GM12878 (cell line): Measurements from ENCODE around the gene REV3L. TPM values are rescaled to one million over a fixed set of nuclear protein-coding genes. Genes with fewer than 3 reads are reported as not detected.

Source experiments
- ATAC-seq: fragments of 200-7000 bp; cut with Tn5 transposase; 3 replicates; pipeline ENCODE4 v1.9.1; 2020; ENCODE audit warnings: mild to moderate bottlenecking, moderate library complexity
- BruUV-seq: library from RNA; stranded (reverse); fragments of 400-500 nt; replicated peaks from 2 replicates; lab custom pipeline; 2021; lab: Mats Ljungman, UMichigan
- CTCF ChIA-PET: fragments of 300-600 bp; sonication (Branson Sonifier 250); formaldehyde crosslinking; extraction: SDS; loops from one replicate; lab custom pipeline; 2021; ENCODE audit warnings: inconsistent platforms; lab: Yijun Ruan, JAX
- POLR2A ChIA-PET: fragments of 350-600 bp; formaldehyde crosslinking; extraction: SDS; loops from one replicate; lab custom pipeline; 2021; ENCODE audit warnings: inconsistent platforms; lab: Charles Lee
- RAD21 ChIA-PET: fragments of 300-600 bp; sonication (Branson Sonifier 250); formaldehyde crosslinking; loops from one replicate; lab custom pipeline; 2023; ENCODE audit warnings: antibody characterized with exemption; ENCODE audit not compliant: unreplicated experiment; lab: Charles Lee
- SMC1A ChIA-PET: fragments of 300-600 bp; sonication (Branson Sonifier 250); formaldehyde crosslinking; loops from one replicate; lab custom pipeline; 2023; ENCODE audit not compliant: unreplicated experiment, uncharacterized antibody; lab: Charles Lee
- DNase-seq: peaks from one replicate; pipeline ENCODE4 v3.0.0-alpha.2; 2011; ENCODE audit warnings: low read depth, low spot score
- FAIRE-seq: peaks from 3 replicates; lab custom pipeline; 2011; peaks lifted over from hg19 to GRCh38; lab: Jason Lieb, UNC
- H2AFZ ChIP-seq: 2 replicates; pipeline ENCODE4 v1.6.0; 2011; ENCODE audit warnings: low read depth, low read length, control low read depth; ENCODE audit not compliant: control insufficient read depth
- H3K27ac ChIP-seq: 2 replicates; pipeline ENCODE4 v1.5.1; 2011; ENCODE audit warnings: control low read depth; ENCODE audit not compliant: control insufficient read depth, insufficient read depth
- H3K27me3 ChIP-seq, 2 experiments: replicated peaks in 1 of 2; 2 replicates each; pipeline versions ENCODE4 v1.6.0 to v1.6.1; 2011; ENCODE audit warnings: low read length in 1 of 2; ENCODE audit not compliant: control insufficient read depth in 2 of 2, insufficient read depth in 2 of 2
- H3K36me3 ChIP-seq, 2 experiments: 2 replicates each; pipeline ENCODE4 v1.5.1; 2011; ENCODE audit warnings: low read length in 1 of 2; ENCODE audit not compliant: control insufficient read depth in 2 of 2, insufficient read depth in 2 of 2
- H3K4me1 ChIP-seq: 2 replicates; pipeline ENCODE4 v1.6.1; 2011; ENCODE audit warnings: mild to moderate bottlenecking, low read length, moderate library complexity, mixed read lengths; ENCODE audit not compliant: control insufficient read depth, insufficient read depth
- H3K4me2 ChIP-seq: 2 replicates; pipeline ENCODE4 v1.6.0; 2011; ENCODE audit warnings: control low read depth; ENCODE audit not compliant: control insufficient read depth, insufficient read depth
- H3K4me3 ChIP-seq: fragments of 200-600 bp; sonication (generic); 2 replicates; pipeline ENCODE4 v1.5.1; 2016
- H3K79me2 ChIP-seq: 2 replicates; pipeline ENCODE4 v1.6.0; 2011; ENCODE audit warnings: low read length; ENCODE audit not compliant: control insufficient read depth, insufficient read depth
- H3K9ac ChIP-seq: 2 replicates; pipeline ENCODE4 v1.8.0; 2011; ENCODE audit warnings: low read length, control low read depth, mixed read lengths; ENCODE audit not compliant: control insufficient read depth, insufficient read depth
- H3K9me3 ChIP-seq: replicated peaks from 3 replicates; pipeline ENCODE4 v1.5.1; 2011; ENCODE audit warnings: mild to moderate bottlenecking, low read length; ENCODE audit not compliant: control insufficient read depth, insufficient read depth
- H4K20me1 ChIP-seq: 2 replicates; pipeline ENCODE4 v1.6.0; 2011; ENCODE audit not compliant: control insufficient read depth, insufficient read depth
- EED ChIP-seq: sonication (generic); IDR thresholded peaks from 2 replicates; pipeline ENCODE4 v1.6.1; 2016; ENCODE audit warnings: antibody characterized with exemption, low read depth
- IRF3 ChIP-seq: fragments of 450-650 bp; IDR thresholded peaks from 2 replicates; pipeline ENCODE4 v1.6.1; 2014; ENCODE audit warnings: mild to moderate bottlenecking
- JUNB ChIP-seq: IDR thresholded peaks from 2 replicates; pipeline ENCODE4 v1.6.1; 2016; ENCODE audit warnings: antibody characterized with exemption, mild to moderate bottlenecking
- MTA2 ChIP-seq: fragments of 450-650 bp; IDR thresholded peaks from 2 replicates; pipeline ENCODE4 v1.6.1; 2016; ENCODE audit warnings: low read depth, mild to moderate bottlenecking, moderate library complexity
- MYB ChIP-seq: fragments of 150-350 bp; IDR thresholded peaks from 2 replicates; pipeline ENCODE4 v1.6.1; 2014; ENCODE audit warnings: mild to moderate bottlenecking, low read depth, low read length, borderline replicate concordance
- NFIC ChIP-seq: IDR thresholded peaks from 2 replicates; pipeline ENCODE4 v1.6.1; 2012; ENCODE audit warnings: low read depth, mild to moderate bottlenecking, inconsistent platforms, low read length, moderate library complexity
- NR2C1 ChIP-seq: fragments of 450-650 bp; IDR thresholded peaks from 2 replicates; pipeline ENCODE4 v1.6.1; 2017; ENCODE audit warnings: antibody characterized with exemption, mild to moderate bottlenecking, moderate library complexity
- POLR2AphosphoS5 ChIP-seq: IDR thresholded peaks from 2 replicates; pipeline ENCODE4 v1.6.1; 2011; ENCODE audit warnings: mild to moderate bottlenecking, low read length, inconsistent platforms
- RAD21 ChIP-seq: IDR thresholded peaks from 2 replicates; pipeline ENCODE4 v1.6.1; 2011; ENCODE audit warnings: mild to moderate bottlenecking, low read depth, low read length, moderate library complexity; ENCODE audit not compliant: insufficient read depth
- RBBP5 ChIP-seq: fragments of 200-600 bp; sonication (generic); conservative IDR thresholded peaks from 2 replicates; pipeline ENCODE4 v1.6.1; 2016
- RCOR1 ChIP-seq: conservative IDR thresholded peaks from 2 replicates; pipeline ENCODE4 v1.6.1; 2012; ENCODE audit warnings: low read depth, low read length, improper control_type of control experiment
- SMARCA5 ChIP-seq: fragments of 450-650 bp; IDR thresholded peaks from 2 replicates; pipeline ENCODE4 v1.6.1; 2017; ENCODE audit warnings: mild to moderate bottlenecking
- SPI1 ChIP-seq: IDR thresholded peaks from 2 replicates; pipeline ENCODE4 v1.6.1; 2011; ENCODE audit warnings: low read depth, mild to moderate bottlenecking, low read length, moderate library complexity, borderline replicate concordance; ENCODE audit not compliant: insufficient read depth
- TAF1 ChIP-seq: IDR thresholded peaks from 2 replicates; pipeline ENCODE4 v1.6.1; 2011; ENCODE audit warnings: mild to moderate bottlenecking, low read depth, low read length, borderline replicate concordance
- ZBED1 ChIP-seq: IDR thresholded peaks from 2 replicates; pipeline ENCODE4 v1.6.1; 2016; ENCODE audit warnings: borderline replicate concordance
- ZNF274 ChIP-seq: IDR thresholded peaks from one replicate; pipeline ENCODE4 v1.8.0; 2011; ENCODE audit not compliant: insufficient read length, insufficient read depth
- ZNF687 ChIP-seq: fragments of 450-650 bp; IDR thresholded peaks from 2 replicates; pipeline ENCODE4 v1.6.1; 2017; ENCODE audit warnings: mild to moderate bottlenecking, moderate library complexity
- WGBS: methylation state at CpG from one replicate; pipeline ENCODE4 v1.1.6; 2016; ENCODE audit warnings: low lambda C conversion rate; ENCODE audit not compliant: insufficient replicate concordance, insufficient coverage; ENCODE audit errors: missing lambda C conversion rate; 5-methylcytosine and 5-hydroxymethylcytosine counted together
- in situ Hi-C: fragments of 300-500 bp; cut with MboI; formaldehyde crosslinking; loops from 9 replicates; pipeline ENCODE4 v1.14.3; 2018; ENCODE audit warnings: mixed read lengths
- intact Hi-C: fragments of 100-400 bp; cut with micrococcal nuclease; formaldehyde crosslinking; loops from one replicate; pipeline ENCODE4 v1.14.2; 2022; ENCODE audit not compliant: unreplicated experiment
- polyA plus RNA-seq, 11 experiments: library from polyadenylated mRNA; depleted of rRNA in 4 of 11; unstranded in 6 of 11; stranded (reverse) in 5 of 11; fragments of >200 nt; fragmentation: Nextera tagmentation in 4 of 11; fragmentation: Illumina TruSeq in 1 of 11; extraction: Ambion mirVana in 4 of 11; extraction: Trizol in 1 of 11; gene quantifications; 1 replicate in 1 of 11; 2 replicates in 10 of 11; pipeline versions ENCODE4 v1.2.1 to v1.2.3, GENCODE V29; 2011 to 2016; ENCODE audit warnings: inconsistent platforms in 2 of 11, missing spikeins in 2 of 11, low read depth in 1 of 11
- total RNA-seq, 4 experiments: library from RNA; depleted of rRNA in 3 of 4; stranded (reverse); fragments of >200 nt in 3 of 4; fragmentation: Illumina TruSeq in 1 of 4; extraction: Trizol in 1 of 4; gene quantifications; 2 replicates each; pipeline versions ENCODE4 v1.2.1 to v1.2.3, GENCODE V29; 2013 to 2021
- TF ChIP-seq, protein P1 (sequence below): IDR thresholded peaks from 2 replicates; pipeline ENCODE4 v1.6.1; 2011; ENCODE audit warnings: low read depth, low read length, improper control_type of control experiment, borderline replicate concordance

The REV3L gene
- total and polyA plus RNA-seq, 10 of the 15 experiments (the other 5 are each of a cell fraction or from before 2014, with no cell fraction given), result 7.6 to 33.6 (median 21.5) TPM

GRCh38 chr6:111411978-111412566 is 70.9 kb downstream of the REV3L start (continued):
- TF ChIP-seq NFIC (peak; percentile 70), MTA2 (peak; percentile 72; the same call in 1 of the 2 replicates)
- TF ChIP-seq, all 136 proteins: peak for 28

DNA sequence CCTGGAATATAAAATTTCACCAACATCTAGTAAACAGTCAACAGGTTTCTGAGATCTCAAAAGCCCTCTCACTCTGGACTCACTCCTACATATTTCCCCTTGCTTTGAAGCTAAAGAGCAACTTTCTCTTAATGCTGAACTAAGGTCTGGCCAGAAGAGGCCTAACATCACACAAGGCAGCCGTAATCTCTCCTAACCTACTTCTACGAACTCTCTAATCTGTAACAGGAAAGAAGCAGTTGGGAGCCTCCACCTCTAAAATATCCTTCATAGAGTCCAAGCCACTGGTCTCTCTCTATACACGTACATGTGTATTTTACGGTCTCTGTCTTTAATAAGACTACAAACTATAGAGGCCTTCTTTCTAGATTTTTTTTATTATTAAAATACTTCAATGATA is 72.0 kb downstream of the REV3L start:
- 99% methylated on average over 4 of the region's 4 CpGs for WGBS
- ChIA-PET RAD21 (interaction anchor here (0.8 to 5.4 kb wide), 6 partner anchors 48 to 152 kb away, joined by 3 to 62 read pairs (median 8); partner anchors contain the start of gene REV3L), CTCF (interaction anchor here (0.8 to 2.9 kb wide), 6 partner anchors 11 to 400 kb away, joined by 3 to 20 read pairs (median 4); a partner anchor contains a TSS), SMC1A (interaction anchor here (0.7 to 5.4 kb wide), 9 partner anchors 8 to 160 kb away, joined by 3 to 49 read pairs (median 6); a partner anchor contains a TSS), POLR2A (interaction anchor here (0.9 to 1.8 kb wide), 4 partner anchors 13 to 152 kb away, joined by 3 to 4 read pairs (median 4); a partner anchor contains a TSS)
- H3K9ac ChIP-seq, result no peak overlapping the region
- ATAC-seq (no peak), FAIRE-seq (no peak), DNase-seq (no peak)
- no peaks in the 10 kb centered on the region for H3K9me3 ChIP-seq
- no TSS peak for BruUV-seq
- H3K4me1 ChIP-seq, result peaks cover 38% of the 10 kb centered on the region
- peaks cover 3% of the 10 kb centered on the region for H3K79me2 ChIP-seq
- H3K4me2 ChIP-seq, result no peak overlapping the region
- peak overlapping the region; percentile 72 for H3K27ac ChIP-seq
- H3K27me3 ChIP-seq, result no peaks in the 10 kb centered on the region
- no peak overlapping the region for H2AFZ ChIP-seq
- in situ Hi-C loops, result no loop called here
- H4K20me1 ChIP-seq, result no peaks in the 10 kb centered on the region
- intact Hi-C loops, result no loop called here
- H3K4me3 ChIP-seq, result no peak overlapping the region
- H3K36me3 ChIP-seq, result peaks cover 2 to 7% of the 10 kb centered on the region in 2 experiments; a peak in 3 of 4 replicates
- TF ChIP-seq RCOR1 (no peak), RAD21 (no peak), SMARCA5 (no peak), SPI1 (no peak), POLR2AphosphoS5 (no peak), NR2C1 (no peak), ZNF274 (no peak), EED (no peak), TAF1 (no peak), ZBED1 (no peak), IRF3 (no peak), ZNF687 (no peak), RBBP5 (no peak), MYB (no peak), JUNB (no peak)
- TF ChIP-seq, protein P1, sequence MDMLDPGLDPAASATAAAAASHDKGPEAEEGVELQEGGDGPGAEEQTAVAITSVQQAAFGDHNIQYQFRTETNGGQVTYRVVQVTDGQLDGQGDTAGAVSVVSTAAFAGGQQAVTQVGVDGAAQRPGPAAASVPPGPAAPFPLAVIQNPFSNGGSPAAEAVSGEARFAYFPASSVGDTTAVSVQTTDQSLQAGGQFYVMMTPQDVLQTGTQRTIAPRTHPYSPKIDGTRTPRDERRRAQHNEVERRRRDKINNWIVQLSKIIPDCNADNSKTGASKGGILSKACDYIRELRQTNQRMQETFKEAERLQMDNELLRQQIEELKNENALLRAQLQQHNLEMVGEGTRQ, result no peak
